Measurements from ENCODE around the gene GPR156. TPM values are rescaled to one million over a fixed set of nuclear protein-coding genes. Genes with fewer than 3 reads are reported as not detected.

Gene GPR156
- polyA plus RNA-seq, 2 of the 4 experiments (the other 2 are of a cell fraction), result 0.43 to 0.68 TPM

- Histone ChIP-seq H3K9me3 (no peaks in the 10 kb centered on the region), H3K27ac (no peak overlapping the region), H3K4me1 (peaks cover 30% of the 10 kb centered on the region), H3K4me3 (no peak overlapping the region), H3K4me2 (no peak overlapping the region)
- ChIA-PET POLR2A (no interaction called here), CTCF (interaction anchor here (1.0 to 1.8 kb wide), 2 partner anchors 10 to 21 kb away, joined by 4 read pairs; no protein-coding TSS in a partner anchor)
- DNase-seq (ENCODE audit: low read depth in 1 of 2, low spot score in 1 of 2) (no peak), FAIRE-seq (no peak), ATAC-seq (no peak)
- WGBS (ENCODE audit: missing lambda C conversion rate), result 94% methylated on average over 4 of the region's 4 CpGs
- TF ChIP-seq REST (IDR thresholded peaks at IDR 0.05), result no peak
- no peak for TF ChIP-seq SMC3 (IDR thresholded peaks at IDR 0.05)
- no peak for TF ChIP-seq USF2 (IDR thresholded peaks at IDR 0.05)
- TF ChIP-seq NR3C1 (IDR thresholded peaks at IDR 0.05), result no peak
- TF ChIP-seq MAZ (IDR thresholded peaks at IDR 0.05; ENCODE audit: borderline replicate concordance, low read depth, low read length), result no peak
- no peak for TF ChIP-seq RAD21 (conservative IDR thresholded peaks at IDR 0.05 in 1 of 2, IDR thresholded peaks at IDR 0.05 in 1 of 2)
- TF ChIP-seq TP53 (CRISPR knock-in tag; IDR thresholded peaks at IDR 0.05), result no peak
- TF ChIP-seq CBX8 (IDR thresholded peaks at IDR 0.05), result no peak
- TF ChIP-seq RNF2 (IDR thresholded peaks at IDR 0.05; ENCODE audit: borderline replicate concordance, low read depth), result no peak
- TF ChIP-seq NFE2L2 (conservative IDR thresholded peaks at IDR 0.05; ENCODE audit: low read length), result no peak
Measured at GRCh38 chr3:120139140-120139539, 145.9 kb downstream of the GPR156 start.

- TF ChIP-seq RAD21 (conservative IDR thresholded peaks at IDR 0.05 in 1 of 2, IDR thresholded peaks at IDR 0.05 in 1 of 2), result peak; percentile 23 to 45; a peak in 3 of 5 replicates
- TF ChIP-seq HOXA7 (CRISPR knock-in tag; IDR thresholded peaks at IDR 0.05), result no peak
- TF ChIP-seq REST (IDR thresholded peaks at IDR 0.05), result no peak
- TF ChIP-seq RNF2 (IDR thresholded peaks at IDR 0.05; ENCODE audit: borderline replicate concordance, low read depth), result no peak
- peak; percentile 17; the same call in 2 of the 3 replicates for TF ChIP-seq CTCF (IDR thresholded peaks at IDR 0.05)
- no peak for TF ChIP-seq POLR2AphosphoS2 (conservative IDR thresholded peaks at IDR 0.05; ENCODE audit: low read length)
- TF ChIP-seq FOSB (CRISPR knock-in tag; IDR thresholded peaks at IDR 0.05), result no peak
- no peak for TF ChIP-seq CBX8 (IDR thresholded peaks at IDR 0.05)
- TF ChIP-seq NR3C1 (IDR thresholded peaks at IDR 0.05), result no peak
- TF ChIP-seq SMC3 (IDR thresholded peaks at IDR 0.05), result 0 out of 3 replicates have a peak, but pooled peaks have one; percentile 24
- Histone ChIP-seq H3K4me3 (no peak overlapping the region), H3K9me3 (no peaks in the 10 kb centered on the region), H3K4me2 (no peak overlapping the region), H3K4me1 (peaks cover 25% of the 10 kb centered on the region), H3K27ac (peak overlapping the region in 1 of 2 experiments; percentile 14; a peak in 3 of 6 replicates)
- POLR2A ChIA-PET, result no interaction called here
- DNase-seq (ENCODE audit: low read depth in 1 of 2, low spot score in 1 of 2) (no peak), FAIRE-seq (no peak), ATAC-seq (peak; percentile 62 to 78; a peak in 5 of 6 replicates)
- CTCF ChIA-PET, result no interaction called here
- 34% methylated on average over 2 of the region's 2 CpGs for WGBS (ENCODE audit: missing lambda C conversion rate)
Measured at GRCh38 chr3:120137548-120137947, 147.5 kb downstream of the GPR156 start.

Measured in A549 (cell line).